Right lobe of liver (tissue), 4 donors: Measurements from ENCODE around the gene NKX6-1.

ENCODE experiments used
- CTCF ChIP-seq, 4 donors: fragments of 200-600 bp in 3 of 4; fragments of 450-650 bp in 1 of 4; IDR thresholded peaks; one replicate each; pipeline versions ENCODE4 v1.5.1 to v1.8.0; 2016 to 2022; ENCODE audit warnings: antibody characterized with exemption in 4 of 4, mild to moderate bottlenecking in 2 of 4
- POLR2A ChIP-seq: fragments of 450-650 bp; IDR thresholded peaks from one replicate; pipeline ENCODE4 v1.6.1; 2017; ENCODE audit warnings: antibody characterized with exemption, mild to moderate bottlenecking
- donor health status: DM: no; HTN: no; CAD: no.
- donor health status: DM: no; HTN: no; CAD: no.
- donor health status: DM: no; HTN: yes; CAD: no.

- no peak for TF ChIP-seq CTCF (IDR thresholded peaks at IDR 0.05)
- no peak for TF ChIP-seq POLR2A
These were observed at the start of gene NKX6-1 for GRCh38 chr4:84498935-84499623.
